BE2C (cell line): ENCODE measurements around the gene ZCCHC14.
"Not testable (repeated sequence)": the region's sequence is repeated elsewhere in the genome, so short reads cannot be mapped to it uniquely, and the experiment has no call there.

Experiments used
- DNase-seq: peaks from one replicate; pipeline ENCODE4 v3.0.0-alpha.2; 2020
- H3K27me3 ChIP-seq: fragments of 250-450 bp; sonication (Bioruptor Pico); 2 replicates; pipeline ENCODE4 v1.5.1; 2020; ENCODE audit warnings: mild to moderate bottlenecking
- H3K36me3 ChIP-seq: fragments of 250-450 bp; sonication (Bioruptor Pico); 2 replicates; pipeline ENCODE4 v1.5.1; 2020; ENCODE audit warnings: mild to moderate bottlenecking
- H3K4me1 ChIP-seq: fragments of 250-450 bp; sonication (Bioruptor Pico); 2 replicates; pipeline ENCODE4 v1.5.1; 2020
- H3K4me3 ChIP-seq: 2 replicates; pipeline ENCODE4 v1.5.1; 2011; ENCODE audit warnings: low read depth, low read length
- H3K9me3 ChIP-seq: fragments of 250-450 bp; sonication (Bioruptor Pico); 2 replicates; pipeline ENCODE4 v1.5.1; 2020
- TF ChIP-seq, protein P1 (sequence below): IDR thresholded peaks from 2 replicates; pipeline ENCODE4 v1.5.1; 2012; ENCODE audit warnings: mild to moderate bottlenecking, low read depth, low read length

The ZCCHC14 gene

DNA sequence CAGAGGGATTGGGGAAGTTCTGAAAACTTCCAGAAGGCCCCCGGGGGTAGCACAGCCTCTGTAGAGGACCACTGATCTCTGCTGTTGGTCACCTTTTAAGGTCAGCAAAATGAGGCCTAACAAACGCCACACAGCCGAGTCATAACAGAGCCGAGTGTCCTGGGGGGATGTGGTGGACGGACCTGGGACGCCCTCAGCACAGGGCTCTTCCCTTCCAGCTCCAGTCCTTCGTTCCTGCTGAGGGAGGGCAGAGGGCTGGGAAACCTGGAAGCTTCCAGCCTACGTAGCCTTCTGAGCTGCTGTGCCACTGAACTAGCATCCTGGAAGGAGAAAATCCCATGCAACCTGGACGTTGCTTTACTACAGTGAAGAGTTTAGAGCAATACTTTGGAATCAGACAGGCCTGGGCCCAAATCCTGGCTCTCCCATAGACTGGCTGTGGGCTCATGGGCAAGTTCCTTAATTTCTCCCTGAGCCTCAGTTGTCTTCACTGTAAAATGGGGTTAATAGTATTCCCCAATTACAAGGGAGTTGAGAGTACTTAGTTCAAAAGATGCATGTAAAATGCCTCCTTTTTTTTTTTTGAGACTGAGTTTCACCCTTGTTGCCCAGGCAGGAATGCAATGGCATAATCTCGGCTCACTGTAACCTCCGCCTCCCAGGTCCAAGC is 34.4 kb upstream of the ZCCHC14 start:
- no peaks in the 10 kb centered on the region for H3K27me3 ChIP-seq
- H3K9me3 ChIP-seq = peaks cover 4% of the 10 kb centered on the region; the same call in 1 of the 2 replicates
- DNase-seq = no peak
- TF ChIP-seq, protein P1, sequence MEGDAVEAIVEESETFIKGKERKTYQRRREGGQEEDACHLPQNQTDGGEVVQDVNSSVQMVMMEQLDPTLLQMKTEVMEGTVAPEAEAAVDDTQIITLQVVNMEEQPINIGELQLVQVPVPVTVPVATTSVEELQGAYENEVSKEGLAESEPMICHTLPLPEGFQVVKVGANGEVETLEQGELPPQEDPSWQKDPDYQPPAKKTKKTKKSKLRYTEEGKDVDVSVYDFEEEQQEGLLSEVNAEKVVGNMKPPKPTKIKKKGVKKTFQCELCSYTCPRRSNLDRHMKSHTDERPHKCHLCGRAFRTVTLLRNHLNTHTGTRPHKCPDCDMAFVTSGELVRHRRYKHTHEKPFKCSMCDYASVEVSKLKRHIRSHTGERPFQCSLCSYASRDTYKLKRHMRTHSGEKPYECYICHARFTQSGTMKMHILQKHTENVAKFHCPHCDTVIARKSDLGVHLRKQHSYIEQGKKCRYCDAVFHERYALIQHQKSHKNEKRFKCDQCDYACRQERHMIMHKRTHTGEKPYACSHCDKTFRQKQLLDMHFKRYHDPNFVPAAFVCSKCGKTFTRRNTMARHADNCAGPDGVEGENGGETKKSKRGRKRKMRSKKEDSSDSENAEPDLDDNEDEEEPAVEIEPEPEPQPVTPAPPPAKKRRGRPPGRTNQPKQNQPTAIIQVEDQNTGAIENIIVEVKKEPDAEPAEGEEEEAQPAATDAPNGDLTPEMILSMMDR = no peak
- no peaks in the 10 kb centered on the region for H3K4me1 ChIP-seq
- no peak overlapping the region for H3K4me3 ChIP-seq
- H3K36me3 ChIP-seq = no peaks in the 10 kb centered on the region

DNA sequence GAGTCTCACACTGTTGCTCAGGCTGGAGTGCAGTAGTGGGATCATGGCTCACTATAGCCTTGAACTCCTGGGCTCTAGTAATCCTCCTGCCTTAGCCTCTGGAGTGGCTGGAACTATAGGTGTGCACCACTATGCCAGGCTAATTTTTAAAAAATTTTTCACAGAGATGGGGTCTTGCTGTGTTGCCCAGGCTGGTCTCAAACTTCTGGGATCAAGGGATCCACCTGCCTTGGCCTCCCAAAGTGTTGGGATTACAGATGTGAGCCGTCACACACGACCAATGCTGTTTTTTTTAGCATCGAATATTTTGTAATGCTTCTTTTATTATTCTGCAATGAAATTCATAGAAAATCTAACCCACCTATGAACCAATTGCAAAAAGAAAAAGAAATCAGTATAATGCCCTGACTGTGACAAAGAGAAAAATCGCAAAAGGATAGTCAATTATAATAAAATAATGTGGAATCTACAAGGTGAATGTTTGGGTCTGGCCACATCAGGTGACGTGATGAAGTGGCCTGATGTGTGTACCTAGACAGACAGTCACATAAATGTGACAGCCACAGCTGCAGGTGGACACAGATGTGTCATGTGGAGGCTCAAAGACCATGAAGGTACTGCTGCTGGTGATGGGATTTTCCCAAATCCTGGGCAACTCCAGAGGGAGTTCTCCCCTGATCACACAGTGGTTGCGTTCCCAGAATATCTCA is 33.6 kb upstream of the ZCCHC14 start:
- TF ChIP-seq, protein P1 = no peak
- DNase-seq = no peak

DNA sequence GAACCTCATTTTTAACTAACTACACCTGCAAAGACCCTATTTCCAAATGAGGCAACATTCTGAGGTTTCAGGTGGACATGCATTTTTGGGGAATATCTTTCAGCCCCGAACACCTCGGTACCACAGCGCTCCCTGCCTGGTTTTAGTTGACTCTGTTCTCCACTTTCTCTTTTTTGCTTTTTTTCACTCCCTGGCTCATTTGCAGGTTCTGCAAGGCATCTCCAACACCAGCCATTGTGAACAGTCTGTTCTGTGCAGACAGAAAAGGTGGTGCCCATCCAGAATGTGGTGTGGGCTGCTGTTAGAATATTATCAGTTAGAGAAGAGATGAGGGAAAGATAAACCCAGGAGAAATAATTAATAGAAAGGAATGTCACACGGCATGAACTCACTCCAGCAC is 32.5 kb upstream of the ZCCHC14 start:
- TF ChIP-seq, protein P1 = no peak
- no peak for DNase-seq

More for the DNA sequence above, 33.6 kb upstream of the ZCCHC14 start:
- Histone ChIP-seq H3K4me1 (no peaks in the 10 kb centered on the region), H3K9me3 (peaks cover 4% of the 10 kb centered on the region; the same call in 1 of the 2 replicates), H3K36me3 (no peaks in the 10 kb centered on the region), H3K4me3 (no peak overlapping the region), H3K27me3 (no peaks in the 10 kb centered on the region)

DNA sequence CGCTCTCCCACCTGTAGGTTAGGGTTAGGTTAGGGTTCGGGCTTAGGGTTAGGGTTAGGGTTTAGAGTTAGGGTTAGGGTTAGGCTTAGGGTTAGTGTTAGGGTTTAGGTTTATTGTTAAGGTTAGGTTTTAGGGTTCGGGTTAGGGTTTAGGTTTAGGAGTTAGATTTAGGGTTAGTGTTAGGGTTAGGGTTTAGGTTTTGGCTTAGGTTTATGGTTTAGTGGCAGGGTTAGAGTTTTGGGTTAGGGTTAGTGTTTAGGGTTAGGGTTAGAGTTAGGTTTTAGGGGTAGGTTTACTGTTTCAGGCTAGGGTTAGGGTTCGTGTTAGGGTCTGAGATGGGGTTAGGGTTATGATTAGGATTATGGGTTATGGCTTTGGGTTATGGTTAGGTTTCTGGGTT is 31.6 kb upstream of the ZCCHC14 start:
- Histone ChIP-seq H3K27me3 (no peaks in the 10 kb centered on the region), H3K36me3 (no peaks in the 10 kb centered on the region), H3K4me3 (no peak overlapping the region), H3K9me3 (0 out of 2 replicates have a peak, but pooled peaks cover 2% of the 10 kb centered on the region), H3K4me1 (no peaks in the 10 kb centered on the region)
- DNase-seq = no peak
- TF ChIP-seq, protein P1 = no peak

More for the DNA sequence above, 32.5 kb upstream of the ZCCHC14 start:
- peaks cover 4% of the 10 kb centered on the region; the same call in 1 of the 2 replicates for H3K9me3 ChIP-seq
- no peaks in the 10 kb centered on the region for H3K36me3 ChIP-seq
- H3K4me3 ChIP-seq = no peak overlapping the region
- H3K27me3 ChIP-seq = no peaks in the 10 kb centered on the region
- no peaks in the 10 kb centered on the region for H3K4me1 ChIP-seq

DNA sequence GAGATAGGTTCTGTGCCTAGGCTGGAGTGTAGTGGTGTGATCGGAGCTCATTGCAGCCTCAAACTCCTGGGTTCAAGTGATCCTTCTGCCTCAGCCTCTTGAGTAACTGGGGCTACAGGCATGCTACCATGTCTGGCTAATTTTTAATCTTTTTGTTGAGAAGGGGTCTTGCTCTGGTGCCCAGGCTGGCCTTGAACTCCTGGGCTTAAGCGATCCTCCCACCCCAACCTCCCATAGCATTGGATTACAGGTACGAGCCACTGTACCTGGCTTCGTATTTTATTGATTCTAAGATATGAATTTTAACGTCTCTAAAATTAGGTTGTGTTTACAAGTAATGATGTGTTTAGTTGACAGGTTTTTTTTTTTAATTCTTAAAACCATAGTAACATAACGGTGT is 30.8 kb upstream of the ZCCHC14 start:
- H3K36me3 ChIP-seq, H3K4me3 ChIP-seq, H3K9me3 ChIP-seq, H3K27me3 ChIP-seq, H3K4me1 ChIP-seq, DNase-seq: not testable (repeated sequence)

DNA sequence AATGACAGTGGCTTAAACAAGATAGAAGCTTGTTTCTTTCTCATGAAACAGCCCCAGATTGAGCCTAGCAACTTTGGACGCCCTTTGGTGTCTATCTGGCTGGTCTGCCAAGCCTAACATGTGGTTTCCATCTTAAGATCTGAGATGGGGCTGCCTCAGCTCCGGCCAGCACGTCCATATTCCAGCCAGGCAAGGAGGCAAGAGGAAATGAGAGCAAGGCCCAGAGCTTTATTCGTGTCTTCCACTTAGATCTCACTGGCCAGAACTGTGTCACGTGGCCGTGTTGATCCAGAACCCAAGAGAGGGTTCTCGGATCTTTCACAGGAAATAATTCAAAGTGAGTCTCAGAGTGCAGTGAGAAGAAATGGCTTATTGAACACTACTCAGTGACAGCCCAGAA is 28.9 kb upstream of the ZCCHC14 start:
- H3K4me1 ChIP-seq, H3K4me3 ChIP-seq, H3K9me3 ChIP-seq, DNase-seq, H3K36me3 ChIP-seq, H3K27me3 ChIP-seq: not testable (repeated sequence)

DNA sequence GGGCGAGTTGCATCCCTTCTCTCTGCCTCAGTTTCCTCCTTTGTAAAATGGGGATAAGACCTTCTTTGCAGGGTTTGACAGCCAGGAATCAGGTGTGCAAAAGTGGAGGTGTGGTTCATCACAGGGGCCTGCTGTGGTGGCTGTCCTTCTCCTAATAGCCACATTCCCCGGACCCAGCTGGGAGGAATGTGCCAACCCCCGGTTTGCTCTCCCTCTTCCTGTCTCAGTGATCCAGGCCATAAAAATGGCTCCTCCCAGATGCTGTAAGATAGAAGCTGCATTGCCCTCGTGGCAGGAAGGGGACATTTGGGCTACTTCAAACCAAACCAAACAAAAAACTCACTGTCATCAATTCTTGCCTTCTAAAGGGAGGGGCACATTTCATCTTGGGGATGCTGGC is 26.3 kb upstream of the ZCCHC14 start:
- not testable (repeated sequence) for H3K9me3 ChIP-seq, H3K36me3 ChIP-seq, H3K27me3 ChIP-seq, DNase-seq, H3K4me3 ChIP-seq, H3K4me1 ChIP-seq

DNA sequence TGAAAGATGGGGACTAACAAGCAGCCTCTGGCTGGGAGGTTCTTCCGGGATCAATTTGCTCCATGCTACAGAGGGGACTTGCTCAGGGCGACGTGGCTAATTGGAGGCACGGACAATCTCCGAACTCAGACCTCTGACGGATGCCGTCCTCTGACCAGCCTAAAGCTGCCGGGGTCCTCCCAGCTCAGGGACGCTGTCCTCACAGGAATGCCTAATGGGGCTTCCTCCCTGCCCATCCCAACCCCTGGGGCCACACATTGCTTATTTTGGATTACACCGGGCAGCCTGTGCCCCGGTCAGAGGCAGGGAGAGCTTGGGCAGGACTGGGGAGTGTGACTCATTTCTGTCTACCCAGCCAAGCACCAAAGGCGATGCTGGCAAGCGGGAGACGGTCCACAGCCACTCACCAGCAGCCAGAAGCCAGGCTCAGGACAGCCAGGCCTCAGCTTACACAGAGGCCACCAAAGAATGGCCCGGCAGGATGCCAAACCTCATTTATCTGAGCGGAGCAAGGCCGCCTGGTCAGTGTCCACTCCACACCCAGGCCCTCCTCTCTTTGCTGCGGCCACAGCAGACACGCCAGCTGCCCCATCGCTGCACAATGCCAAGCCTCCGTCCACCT is 25.7 kb upstream of the ZCCHC14 start:
- H3K27me3 ChIP-seq, H3K36me3 ChIP-seq, H3K4me3 ChIP-seq, H3K4me1 ChIP-seq, DNase-seq, H3K9me3 ChIP-seq: not testable (repeated sequence)

DNA sequence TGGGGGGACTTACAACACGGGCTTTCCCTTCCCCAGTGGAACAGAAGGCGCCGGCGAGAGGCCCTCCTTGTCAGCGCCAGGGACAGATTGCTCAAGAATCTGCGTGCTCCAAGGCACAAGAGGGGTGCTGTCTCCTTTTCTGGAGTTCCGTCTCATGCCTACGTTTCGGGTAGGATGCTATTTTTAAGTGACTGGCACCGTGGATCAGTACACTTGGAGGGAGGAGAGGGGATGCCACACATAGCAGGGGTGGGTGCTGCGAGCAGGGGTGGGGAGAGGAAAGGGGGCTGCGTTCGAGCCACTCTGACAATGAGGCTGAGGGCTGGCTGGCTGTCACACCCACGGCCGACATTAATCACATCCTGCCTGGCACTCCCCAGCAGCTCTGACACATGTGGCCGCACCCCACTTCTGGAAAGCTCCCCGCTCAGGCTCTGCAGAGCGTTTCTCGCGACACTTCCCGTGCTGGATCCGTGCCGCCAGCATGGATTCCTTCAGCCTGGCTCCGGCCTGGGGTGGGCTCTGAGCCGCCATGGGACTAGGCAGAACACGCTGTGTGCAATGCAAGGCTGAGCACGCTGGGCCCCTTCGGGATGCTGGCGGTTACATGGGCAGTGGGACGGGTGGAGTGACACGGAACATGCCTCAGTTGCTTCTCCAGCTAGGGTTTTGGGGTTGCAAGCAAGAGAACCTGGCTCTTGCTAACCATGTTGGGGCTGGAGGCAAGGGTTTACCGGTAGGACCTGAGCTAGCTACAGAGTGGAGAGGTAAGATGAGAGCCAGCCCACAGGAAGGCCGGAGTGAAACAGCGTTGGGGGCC is 25.0 kb upstream of the ZCCHC14 start:
- H3K4me3 ChIP-seq, H3K27me3 ChIP-seq: not testable (repeated sequence)

More for the DNA sequence above, 25.0 kb upstream of the ZCCHC14 start:
- H3K36me3 ChIP-seq, H3K9me3 ChIP-seq, DNase-seq, H3K4me1 ChIP-seq: not testable (repeated sequence)
